Measurements from ENCODE around the gene SLC12A8. TPM values are rescaled to one million over a fixed set of nuclear protein-coding genes. Genes with fewer than 3 reads are reported as not detected.

SLC12A8 gene
- total and polyA plus RNA-seq, 8 donors, result 1.5 to 31.7 (median 12.3) TPM

DNA sequence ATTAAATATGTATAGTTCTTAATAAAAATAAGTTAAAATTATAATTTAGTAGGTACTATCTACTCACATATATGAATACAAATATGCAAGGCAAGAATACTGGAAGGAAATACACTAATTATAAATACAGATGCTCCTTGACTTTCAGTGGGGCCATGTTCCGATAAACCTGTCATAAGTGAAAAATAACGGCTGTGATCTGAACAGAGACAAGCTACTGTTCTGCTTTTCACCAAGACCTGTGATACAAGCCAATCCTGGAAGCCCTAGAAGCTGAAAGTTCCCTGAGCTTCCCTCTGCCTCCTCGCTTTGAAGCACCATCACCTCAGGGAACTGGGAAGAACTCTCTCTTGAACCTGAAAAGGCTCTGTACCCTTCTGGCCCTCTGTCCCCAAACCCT is 55.4 kb downstream of the SLC12A8 start:
- Histone ChIP-seq H3K27me3 (no peaks in the 10 kb centered on the region), H3K27ac (no peak overlapping the region), H3K36me3 (no peaks in the 10 kb centered on the region), H3K4me3 (no peak overlapping the region), H3K9me3 (no peaks in the 10 kb centered on the region), H3K4me1 (peaks cover 7 to 19% (median 15%) of the 10 kb centered on the region in 4 donors)
- TF ChIP-seq POLR2A (IDR thresholded peaks at IDR 0.05), result no peak
- no peak for TF ChIP-seq EP300 (IDR thresholded peaks at IDR 0.05)
- no peak for TF ChIP-seq POLR2AphosphoS5 (IDR thresholded peaks at IDR 0.05)
- no peak for TF ChIP-seq CTCF (IDR thresholded peaks at IDR 0.05)
- DNase-seq, result no peak
- intact Hi-C loops (cut with DNase I; ENCODE audit: low total_unique reads), result no loop called here
- 55 to 88% (median 84%) methylated on average over 3 of the region's 3 CpGs for WGBS, 5 donors

GRCh38 chr3:125156456-125156855 is 56.1 kb downstream of the SLC12A8 start:
- H3K27me3 ChIP-seq, result no peaks in the 10 kb centered on the region
- no peak overlapping the region for H3K4me3 ChIP-seq
- H3K36me3 ChIP-seq, result no peaks in the 10 kb centered on the region
- no peaks in the 10 kb centered on the region for H3K9me3 ChIP-seq
- intact Hi-C loops (cut with DNase I; ENCODE audit: low total_unique reads), result no loop called here
- no peak overlapping the region for H3K27ac ChIP-seq
- TF ChIP-seq CTCF (IDR thresholded peaks at IDR 0.05), result no peak
- no peak for DNase-seq
- 82 to 85% (median 84%) methylated on average over 7 of the region's 7 CpGs for WGBS, 5 donors
- H3K4me1 ChIP-seq, result peaks cover 0 to 12% (median 7%) of the 10 kb centered on the region in 4 donors

GRCh38 chr3:125154800-125155269 is 57.7 kb downstream of the SLC12A8 start:
- TF ChIP-seq POLR2AphosphoS5 (IDR thresholded peaks at IDR 0.05), result no peak
- no peak for TF ChIP-seq EP300 (IDR thresholded peaks at IDR 0.05)
- TF ChIP-seq CTCF (IDR thresholded peaks at IDR 0.05), result no peak
- TF ChIP-seq POLR2A (IDR thresholded peaks at IDR 0.05), result no peak
- Histone ChIP-seq H3K4me1 (peaks cover 0 to under 1% (median 0%) of the 10 kb centered on the region in 4 donors), H3K27me3 (no peaks in the 10 kb centered on the region), H3K9me3 (no peaks in the 10 kb centered on the region), H3K4me3 (no peak overlapping the region), H3K36me3 (no peaks in the 10 kb centered on the region), H3K27ac (no peak overlapping the region)
- WGBS, 5 donors, result 82 to 90% (median 88%) methylated on average over 17 of the region's 17 CpGs
- intact Hi-C loops (cut with DNase I; ENCODE audit: low total_unique reads), result no loop called here
- DNase-seq, result no peak

DNA sequence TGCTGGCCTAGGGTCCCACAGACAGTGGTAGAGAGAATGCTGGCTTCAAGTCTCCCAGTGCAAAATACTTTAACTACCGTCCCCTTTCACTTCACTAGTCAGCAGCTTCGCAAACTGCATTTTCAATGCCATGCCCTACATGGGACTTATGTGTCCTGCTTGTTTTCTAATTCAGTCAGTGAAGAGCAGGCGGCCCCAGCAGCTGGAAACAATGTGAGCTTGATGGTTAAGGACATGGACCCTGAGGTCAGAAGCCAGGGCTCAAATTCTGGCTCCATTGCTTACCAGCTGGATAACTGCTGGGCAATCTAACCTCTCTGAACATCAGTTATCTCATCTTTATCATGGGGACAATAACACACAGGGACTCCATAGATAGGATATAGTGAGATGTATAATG is 58.4 kb downstream of the SLC12A8 start:
- H3K36me3 ChIP-seq, result no peaks in the 10 kb centered on the region
- TF ChIP-seq CTCF (IDR thresholded peaks at IDR 0.05) (no peak), POLR2A (IDR thresholded peaks at IDR 0.05) (no peak), POLR2AphosphoS5 (IDR thresholded peaks at IDR 0.05) (no peak), EP300 (IDR thresholded peaks at IDR 0.05) (no peak)
- H3K27ac ChIP-seq, result no peak overlapping the region
- no peak for DNase-seq
- H3K4me1 ChIP-seq, result peaks cover 0 to 8% (median 2%) of the 10 kb centered on the region in 4 donors
- no peak overlapping the region for H3K4me3 ChIP-seq
- intact Hi-C loops (cut with DNase I; ENCODE audit: low total_unique reads), result no loop called here
- no peaks in the 10 kb centered on the region for H3K9me3 ChIP-seq
- WGBS, 5 donors, result 92 to 96% (median 94%) methylated on average over 3 of the region's 3 CpGs
- H3K27me3 ChIP-seq, result no peaks in the 10 kb centered on the region

Measured in stomach (tissue), 9 donors.